Neutrophil (primary cell): ENCODE data around the gene ZNF467.

ENCODE experiments used
- H3K27ac ChIP-seq: fragments of 200-600 bp; sonication (generic); 2 replicates; pipeline ENCODE4 v1.5.1; 2016; ENCODE audit warnings: mild to moderate bottlenecking, moderate library complexity
- H3K27me3 ChIP-seq: fragments of 200-600 bp; sonication (generic); 2 replicates; pipeline ENCODE4 v1.6.0; 2016; ENCODE audit warnings: mild to moderate bottlenecking
- H3K36me3 ChIP-seq: fragments of 200-600 bp; sonication (generic); 2 replicates; pipeline ENCODE4 v1.5.1; 2017
- H3K4me1 ChIP-seq, 2 experiments: fragments of 200-600 bp in 1 of 2; sonication (generic) in 1 of 2; 1 replicate in 1 of 2; 2 replicates in 1 of 2; pipeline versions ENCODE4 v1.5.1 to v1.6.1; 2013 to 2016; ENCODE audit warnings: low read depth in 1 of 2, low read length in 1 of 2, mild to moderate bottlenecking in 1 of 2, moderate library complexity in 1 of 2; ENCODE audit not compliant: control insufficient read depth in 1 of 2, insufficient read depth in 1 of 2
- H3K4me3 ChIP-seq, 2 experiments: fragments of 200-600 bp in 1 of 2; sonication (generic) in 1 of 2; 1 replicate in 1 of 2; 2 replicates in 1 of 2; pipeline ENCODE4 v1.5.1; 2013 to 2016; ENCODE audit warnings: low read depth in 1 of 2, low read length in 1 of 2, mild to moderate bottlenecking in 1 of 2, moderate library complexity in 1 of 2
- H3K9me3 ChIP-seq: fragments of 200-600 bp; sonication (generic); 2 replicates; pipeline ENCODE4 v1.5.1; 2016
- TF ChIP-seq, protein P1 (sequence below): fragments of 200-600 bp; sonication (generic); IDR thresholded peaks from 2 replicates; pipeline ENCODE4 v1.5.1; 2016; ENCODE audit warnings: antibody characterized with exemption

ZNF467 gene

DNA sequence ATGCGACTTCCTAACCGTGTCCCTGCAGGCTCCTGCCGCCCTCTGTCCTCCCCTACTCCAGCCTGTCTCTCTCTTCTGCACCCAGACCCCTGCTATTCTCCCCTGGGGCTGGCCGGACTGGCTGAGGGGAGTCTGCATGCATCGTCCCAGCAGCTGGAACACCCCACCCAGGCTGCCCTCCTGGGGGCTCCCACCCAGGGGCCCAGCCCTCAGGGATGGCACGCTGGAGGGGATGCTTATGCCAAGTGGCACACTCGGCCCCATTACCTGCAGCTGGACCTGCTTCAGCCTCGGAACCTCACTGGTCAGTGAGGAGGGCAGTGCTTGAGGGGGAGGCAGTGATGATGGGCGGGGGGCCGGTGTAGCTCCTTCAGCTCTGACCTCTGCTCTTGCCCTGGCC lies 21.7 kb upstream of the ZNF467 start:
- no peak overlapping the region for H3K4me3 ChIP-seq
- H3K27ac ChIP-seq, result no peak overlapping the region
- H3K9me3 ChIP-seq, result no peaks in the 10 kb centered on the region
- TF ChIP-seq, protein P1, sequence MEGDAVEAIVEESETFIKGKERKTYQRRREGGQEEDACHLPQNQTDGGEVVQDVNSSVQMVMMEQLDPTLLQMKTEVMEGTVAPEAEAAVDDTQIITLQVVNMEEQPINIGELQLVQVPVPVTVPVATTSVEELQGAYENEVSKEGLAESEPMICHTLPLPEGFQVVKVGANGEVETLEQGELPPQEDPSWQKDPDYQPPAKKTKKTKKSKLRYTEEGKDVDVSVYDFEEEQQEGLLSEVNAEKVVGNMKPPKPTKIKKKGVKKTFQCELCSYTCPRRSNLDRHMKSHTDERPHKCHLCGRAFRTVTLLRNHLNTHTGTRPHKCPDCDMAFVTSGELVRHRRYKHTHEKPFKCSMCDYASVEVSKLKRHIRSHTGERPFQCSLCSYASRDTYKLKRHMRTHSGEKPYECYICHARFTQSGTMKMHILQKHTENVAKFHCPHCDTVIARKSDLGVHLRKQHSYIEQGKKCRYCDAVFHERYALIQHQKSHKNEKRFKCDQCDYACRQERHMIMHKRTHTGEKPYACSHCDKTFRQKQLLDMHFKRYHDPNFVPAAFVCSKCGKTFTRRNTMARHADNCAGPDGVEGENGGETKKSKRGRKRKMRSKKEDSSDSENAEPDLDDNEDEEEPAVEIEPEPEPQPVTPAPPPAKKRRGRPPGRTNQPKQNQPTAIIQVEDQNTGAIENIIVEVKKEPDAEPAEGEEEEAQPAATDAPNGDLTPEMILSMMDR, result no peak
- peaks cover 0 to 4% of the 10 kb centered on the region in 2 experiments for H3K4me1 ChIP-seq
- peaks cover 33% of the 10 kb centered on the region for H3K27me3 ChIP-seq
- H3K36me3 ChIP-seq, result no peaks in the 10 kb centered on the region

GRCh38 chr7:149794661-149795060 lies 21.3 kb upstream of the ZNF467 start:
- Histone ChIP-seq H3K9me3 (no peaks in the 10 kb centered on the region), H3K27me3 (peaks cover 37% of the 10 kb centered on the region), H3K4me1 (peaks cover 3 to 7% of the 10 kb centered on the region in 2 experiments), H3K27ac (no peak overlapping the region), H3K36me3 (no peaks in the 10 kb centered on the region), H3K4me3 (no peak overlapping the region)
- TF ChIP-seq, protein P1, result no peak

DNA sequence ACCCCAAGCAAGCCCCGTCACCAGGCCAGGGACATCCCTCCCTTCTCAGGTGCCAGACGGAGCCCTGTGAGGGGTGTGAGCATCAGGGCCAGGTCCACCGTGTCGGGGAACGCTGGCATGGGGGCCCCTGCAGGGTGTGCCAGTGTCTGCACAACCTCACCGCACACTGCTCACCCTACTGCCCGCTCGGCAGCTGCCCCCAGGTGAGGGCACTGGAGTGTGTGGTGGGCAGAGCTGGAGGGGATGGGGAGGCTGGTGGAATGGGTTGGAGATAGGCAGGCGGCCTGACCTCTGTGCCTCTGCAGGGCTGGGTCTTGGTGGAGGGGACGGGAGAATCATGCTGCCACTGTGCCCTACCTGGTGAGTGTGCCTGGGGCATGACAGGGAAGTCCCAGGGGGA lies 19.9 kb upstream of the ZNF467 start:
- Histone ChIP-seq H3K27ac (no peak overlapping the region), H3K4me1 (peaks cover 3 to 7% of the 10 kb centered on the region in 2 experiments), H3K4me3 (no peak overlapping the region), H3K36me3 (no peaks in the 10 kb centered on the region), H3K27me3 (peaks cover 51% of the 10 kb centered on the region), H3K9me3 (no peaks in the 10 kb centered on the region)
- TF ChIP-seq, protein P1, result no peak

GRCh38 chr7:149792220-149792595 lies 18.8 kb upstream of the ZNF467 start:
- Histone ChIP-seq H3K36me3 (no peaks in the 10 kb centered on the region), H3K27me3 (peaks cover 62% of the 10 kb centered on the region), H3K4me1 (peaks cover 3 to 7% of the 10 kb centered on the region in 2 experiments), H3K4me3 (no peak overlapping the region), H3K27ac (no peak overlapping the region), H3K9me3 (no peaks in the 10 kb centered on the region)
- TF ChIP-seq, protein P1, result no peak

- H3K36me3 ChIP-seq, result no peaks in the 10 kb centered on the region
- H3K4me3 ChIP-seq, result no peak overlapping the region
- H3K27ac ChIP-seq, result no peak overlapping the region
- H3K9me3 ChIP-seq, result no peaks in the 10 kb centered on the region
- TF ChIP-seq, protein P1, result no peak
- H3K4me1 ChIP-seq, result peaks cover 3 to 7% of the 10 kb centered on the region in 2 experiments
- H3K27me3 ChIP-seq, result peaks cover 68% of the 10 kb centered on the region
These were observed 18.2 kb upstream of the ZNF467 start for GRCh38 chr7:149791411-149792219.
